ENCODE measurements around the gene RNF19B. TPM values are rescaled to one million over a fixed set of nuclear protein-coding genes. Genes with fewer than 3 reads are reported as not detected.
"Not testable (repeated sequence)": the region's sequence is repeated elsewhere in the genome, so short reads cannot be mapped to it uniquely, and the experiment has no call there.

Gene RNF19B
- total and polyA plus RNA-seq, 2 donors: 11.6 to 12.7 TPM

DNA sequence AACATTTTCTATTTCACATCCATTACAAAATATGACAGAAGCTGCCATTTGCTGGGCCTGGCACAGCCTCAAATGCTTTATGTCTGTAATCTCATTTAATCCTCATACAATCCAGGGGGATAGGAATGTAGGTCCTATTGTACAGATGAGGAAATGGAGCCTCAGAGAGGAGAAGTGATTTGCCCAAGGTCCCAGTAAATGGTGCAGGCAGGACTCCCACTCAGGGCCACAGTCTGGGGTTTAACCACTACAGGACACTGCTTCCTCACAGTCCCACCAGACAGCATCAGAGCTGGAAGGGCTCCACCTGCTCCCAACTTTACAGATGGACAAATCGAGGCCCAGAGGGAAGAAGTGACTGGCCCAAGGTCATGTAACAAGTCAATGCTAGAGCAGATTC is 20.6 kb upstream of the RNF19B start:
- Histone ChIP-seq H3K27me3 (ENCODE audit: control insufficient read depth in 2 of 2, insufficient read depth in 1 of 2, low read length in 1 of 2) (no peaks in the 10 kb centered on the region), H3K27ac (ENCODE audit: low read depth in 1 of 2, low read length in 1 of 2) (no peak overlapping the region), H3K4me3 (ENCODE audit: low read length in 2 of 2) (no peak overlapping the region), H3K4me1 (ENCODE audit: control insufficient read depth in 2 of 2, insufficient read depth in 2 of 2, low read length in 2 of 2) (peaks cover 3 to 34% of the 10 kb centered on the region in 2 donors), H3K36me3 (ENCODE audit: control insufficient read depth in 2 of 2, insufficient read depth in 2 of 2, low read length in 1 of 2) (no peaks in the 10 kb centered on the region), H3K9me3 (ENCODE audit: control insufficient read depth in 2 of 2, insufficient read depth in 1 of 2, low read length in 1 of 2) (no peaks in the 10 kb centered on the region)
- no peak for DNase-seq (ENCODE audit: low read depth in 6 of 9, low spot score in 9 of 9)
- WGBS: 100% methylated on average over 1 of the region's 1 CpG

DNA sequence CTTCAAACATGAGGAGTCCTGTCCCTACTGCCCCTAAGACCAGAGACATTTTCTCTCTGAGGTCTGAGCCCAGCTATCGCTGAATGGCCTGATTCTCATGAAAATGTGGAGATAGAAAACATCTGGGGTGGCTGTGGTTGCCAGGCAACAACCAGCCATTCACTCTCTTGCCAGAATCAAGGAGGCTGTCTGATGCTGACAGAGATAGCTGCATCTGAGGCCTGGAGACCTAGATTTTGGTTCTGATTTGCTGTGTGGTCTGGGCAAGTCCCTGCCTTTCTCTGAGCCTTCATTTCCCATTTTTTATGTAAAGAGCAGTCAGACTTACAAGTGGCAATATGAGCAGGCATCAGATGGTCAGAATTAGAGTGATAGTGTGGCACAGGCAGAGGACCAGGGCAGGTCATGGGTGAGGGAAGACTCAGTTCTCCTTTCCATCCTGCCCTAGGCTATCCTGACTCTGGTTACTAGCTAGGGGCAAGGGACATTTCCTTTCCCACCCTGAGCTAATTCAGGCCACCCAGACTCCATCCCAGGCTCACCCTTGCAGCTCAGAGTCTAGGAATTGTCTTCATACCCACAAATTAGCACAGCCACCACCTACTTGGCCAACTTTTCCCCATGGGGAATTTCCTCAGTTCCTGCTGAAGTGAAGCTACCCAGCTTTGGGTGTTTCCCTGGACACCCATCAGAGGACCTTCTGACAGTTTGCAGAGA is 20.0 kb upstream of the RNF19B start:
- 81% methylated on average over 1 of the region's 1 CpG for WGBS
- Histone ChIP-seq H3K27me3 (ENCODE audit: control insufficient read depth in 2 of 2, insufficient read depth in 1 of 2, low read length in 1 of 2) (no peaks in the 10 kb centered on the region), H3K36me3 (ENCODE audit: control insufficient read depth in 2 of 2, insufficient read depth in 2 of 2, low read length in 1 of 2) (no peaks in the 10 kb centered on the region), H3K27ac (ENCODE audit: low read depth in 1 of 2, low read length in 1 of 2) (peak overlapping the region; percentile 25 to 46), H3K9me3 (ENCODE audit: control insufficient read depth in 2 of 2, insufficient read depth in 1 of 2, low read length in 1 of 2) (no peaks in the 10 kb centered on the region), H3K4me1 (ENCODE audit: control insufficient read depth in 2 of 2, insufficient read depth in 2 of 2, low read length in 2 of 2) (peaks cover 3 to 34% of the 10 kb centered on the region in 2 donors), H3K4me3 (ENCODE audit: low read length in 2 of 2) (no peak overlapping the region)
- peak in 1 of 9 donors; percentile 24 for DNase-seq (ENCODE audit: low read depth in 6 of 9, low spot score in 9 of 9)

DNA sequence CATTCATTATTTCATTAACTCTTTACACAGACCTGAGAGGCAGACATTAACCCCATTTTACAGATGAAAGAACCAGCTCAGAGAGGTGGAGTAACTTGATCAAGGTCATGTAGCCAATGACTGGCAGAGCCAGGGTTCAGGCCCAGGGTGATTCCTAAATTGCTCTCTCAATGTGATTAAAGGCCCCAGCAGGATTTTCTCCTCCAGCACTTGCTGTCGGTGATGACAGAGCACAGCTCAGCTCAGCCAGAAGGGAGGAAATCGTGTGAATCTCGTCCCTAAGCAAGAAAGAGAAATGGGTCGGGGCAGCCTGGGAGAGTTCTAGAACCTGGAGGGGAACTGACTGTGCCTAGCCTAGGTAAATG is 19.5 kb upstream of the RNF19B start:
- Histone ChIP-seq H3K4me1 (ENCODE audit: control insufficient read depth in 2 of 2, insufficient read depth in 2 of 2, low read length in 2 of 2) (peaks cover 3 to 32% of the 10 kb centered on the region in 2 donors), H3K9me3 (ENCODE audit: control insufficient read depth in 2 of 2, insufficient read depth in 1 of 2, low read length in 1 of 2) (no peaks in the 10 kb centered on the region), H3K36me3 (ENCODE audit: control insufficient read depth in 2 of 2, insufficient read depth in 2 of 2, low read length in 1 of 2) (no peaks in the 10 kb centered on the region), H3K4me3 (ENCODE audit: low read length in 2 of 2) (no peak overlapping the region), H3K27me3 (ENCODE audit: control insufficient read depth in 2 of 2, insufficient read depth in 1 of 2, low read length in 1 of 2) (no peaks in the 10 kb centered on the region), H3K27ac (ENCODE audit: low read depth in 1 of 2, low read length in 1 of 2) (peak overlapping the region; percentile 46 to 52)
- 93% methylated on average over 4 of the region's 4 CpGs for WGBS
- no peak for DNase-seq (ENCODE audit: low read depth in 6 of 9, low spot score in 9 of 9)

DNA sequence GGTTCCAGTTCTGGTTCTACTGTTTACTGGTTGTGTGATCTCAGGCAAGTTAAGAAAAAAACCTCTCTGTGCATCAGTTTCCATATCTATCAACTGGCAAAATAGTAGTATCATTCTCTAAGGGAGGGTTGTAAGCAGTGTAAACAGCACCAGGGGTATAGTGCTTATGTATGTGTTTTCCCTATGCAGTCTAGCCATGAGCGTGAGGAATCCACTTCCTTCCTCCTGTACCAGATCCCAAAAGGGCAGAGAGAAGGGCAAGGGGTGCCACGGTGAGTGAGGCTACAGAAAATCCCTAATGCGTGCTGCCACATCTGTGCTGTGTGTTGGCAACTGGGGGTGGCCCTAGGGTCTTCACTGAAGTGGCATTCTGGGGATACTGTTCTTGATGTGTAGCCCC is 18.4 kb upstream of the RNF19B start:
- DNase-seq (ENCODE audit: low read depth in 6 of 9, low spot score in 9 of 9): no peak
- Histone ChIP-seq H3K27me3 (ENCODE audit: control insufficient read depth in 2 of 2, insufficient read depth in 1 of 2, low read length in 1 of 2) (no peaks in the 10 kb centered on the region), H3K36me3 (ENCODE audit: control insufficient read depth in 2 of 2, insufficient read depth in 2 of 2, low read length in 1 of 2) (no peaks in the 10 kb centered on the region), H3K27ac (ENCODE audit: low read depth in 1 of 2, low read length in 1 of 2) (no peak overlapping the region), H3K4me1 (ENCODE audit: control insufficient read depth in 2 of 2, insufficient read depth in 2 of 2, low read length in 2 of 2) (peaks cover 3 to 30% of the 10 kb centered on the region in 2 donors), H3K9me3 (ENCODE audit: control insufficient read depth in 2 of 2, insufficient read depth in 1 of 2, low read length in 1 of 2) (no peaks in the 10 kb centered on the region), H3K4me3 (ENCODE audit: low read length in 2 of 2) (no peak overlapping the region)
- WGBS: 96% methylated on average over 3 of the region's 3 CpGs

DNA sequence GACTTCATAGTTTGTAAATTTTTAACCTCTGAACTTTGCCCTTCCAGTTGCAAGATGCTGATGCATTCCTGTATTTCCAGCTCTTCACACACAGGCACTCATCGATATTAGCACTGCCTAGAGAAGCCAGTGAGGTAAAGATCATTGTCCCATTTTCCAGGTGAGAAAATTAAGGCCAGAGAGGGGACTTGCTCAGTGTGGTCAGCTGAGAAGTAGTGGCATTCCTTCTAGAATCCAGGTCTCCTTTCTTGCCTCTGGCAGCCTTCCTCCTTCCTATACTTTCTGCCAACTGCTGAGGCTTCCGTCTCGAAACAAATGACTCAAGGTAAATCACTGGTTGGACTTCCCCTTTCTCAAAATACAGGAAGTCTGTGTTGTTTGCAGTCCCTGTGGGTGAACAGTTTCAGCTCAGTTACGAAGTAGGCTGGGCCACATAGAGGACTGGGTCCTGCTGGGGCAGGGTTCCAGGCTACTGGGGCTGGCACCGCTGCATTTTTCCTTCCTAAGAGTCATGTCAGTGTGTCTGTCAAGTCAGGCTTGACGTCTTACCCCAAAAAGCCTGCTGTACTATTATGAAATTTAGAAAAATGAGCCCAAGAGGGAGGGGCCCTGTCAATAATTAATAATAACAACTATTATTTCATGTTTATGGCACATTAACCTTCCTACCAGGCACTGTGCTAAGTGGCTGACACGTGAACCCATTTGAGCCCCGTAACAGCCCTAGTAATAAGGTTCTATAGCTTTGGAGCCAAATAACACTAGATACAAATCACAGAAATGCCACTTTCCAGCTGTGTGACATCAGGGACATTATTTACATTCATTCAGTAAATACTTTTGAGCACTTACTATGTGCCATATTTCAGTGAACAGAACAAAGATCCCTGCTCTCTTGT is 16.6 kb upstream of the RNF19B start:
- peak overlapping the region in 1 of 2 donors; percentile 8 for H3K4me3 ChIP-seq (ENCODE audit: low read length in 2 of 2)
- H3K27me3 ChIP-seq (ENCODE audit: control insufficient read depth in 2 of 2, insufficient read depth in 1 of 2, low read length in 1 of 2): no peaks in the 10 kb centered on the region
- H3K27ac ChIP-seq (ENCODE audit: low read depth in 1 of 2, low read length in 1 of 2): peak overlapping the region; percentile 66 to 77
- no peaks in the 10 kb centered on the region for H3K36me3 ChIP-seq (ENCODE audit: control insufficient read depth in 2 of 2, insufficient read depth in 2 of 2, low read length in 1 of 2)
- WGBS: 24% methylated on average over 8 of the region's 8 CpGs
- no peaks in the 10 kb centered on the region for H3K9me3 ChIP-seq (ENCODE audit: control insufficient read depth in 2 of 2, insufficient read depth in 1 of 2, low read length in 1 of 2)
- DNase-seq (ENCODE audit: low read depth in 6 of 9, low spot score in 9 of 9): peak in 4 of 9 donors; percentile 39 to 77 (median 44)
- peaks cover 3 to 30% of the 10 kb centered on the region in 2 donors for H3K4me1 ChIP-seq (ENCODE audit: control insufficient read depth in 2 of 2, insufficient read depth in 2 of 2, low read length in 2 of 2)

DNA sequence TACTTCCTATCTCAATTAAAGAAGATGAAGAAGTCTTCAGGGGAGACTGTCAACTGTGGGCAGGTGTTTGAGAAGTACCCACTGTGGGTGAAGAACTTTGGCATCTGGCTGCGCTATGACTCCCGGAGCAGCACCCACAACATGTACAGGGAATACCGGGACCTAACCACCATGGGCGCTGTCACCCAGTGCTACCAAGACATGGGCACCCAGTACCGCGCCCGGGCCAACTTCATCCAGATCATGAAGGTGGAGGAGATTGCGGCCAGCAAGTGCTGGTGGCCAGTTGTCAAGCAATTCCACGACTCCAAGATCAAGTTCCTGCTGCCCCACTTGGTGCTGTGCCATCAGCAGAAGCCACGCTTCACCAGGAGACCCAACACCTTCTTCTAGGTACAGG is 15.5 kb upstream of the RNF19B start:
- WGBS: 98% methylated on average over 10 of the region's 10 CpGs
- no peak for DNase-seq (ENCODE audit: low read depth in 6 of 9, low spot score in 9 of 9)

DNA sequence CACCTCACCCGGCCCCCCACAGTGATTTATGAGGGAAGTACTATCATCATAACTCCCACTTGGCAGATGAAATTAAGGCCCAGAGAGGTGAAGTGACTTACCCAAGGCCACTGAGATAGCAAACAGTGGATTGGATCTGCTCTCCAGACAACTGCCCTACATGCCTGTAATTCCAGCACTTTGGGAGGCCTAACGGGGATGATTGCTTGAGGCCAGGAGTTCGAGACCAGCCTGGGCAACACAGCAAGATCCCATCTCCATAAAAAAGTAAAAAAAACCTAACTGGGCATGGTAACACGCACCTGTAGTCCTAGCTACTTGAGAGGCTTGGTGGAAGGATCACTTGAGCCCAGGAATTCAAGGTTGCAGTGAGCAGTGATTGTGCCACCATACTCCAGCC is 14.2 kb upstream of the RNF19B start:
- Histone ChIP-seq H3K4me1 (ENCODE audit: control insufficient read depth in 2 of 2, insufficient read depth in 2 of 2, low read length in 2 of 2) (peaks cover 0 to 15% of the 10 kb centered on the region in 2 donors), H3K36me3 (ENCODE audit: control insufficient read depth in 2 of 2, insufficient read depth in 2 of 2, low read length in 1 of 2) (no peaks in the 10 kb centered on the region), H3K27ac (ENCODE audit: low read depth in 1 of 2, low read length in 1 of 2) (no peak overlapping the region), H3K9me3 (ENCODE audit: control insufficient read depth in 2 of 2, insufficient read depth in 1 of 2, low read length in 1 of 2) (no peaks in the 10 kb centered on the region), H3K27me3 (ENCODE audit: control insufficient read depth in 2 of 2, insufficient read depth in 1 of 2, low read length in 1 of 2) (no peaks in the 10 kb centered on the region), H3K4me3 (ENCODE audit: low read length in 2 of 2) (no peak overlapping the region)
- 97% methylated on average over 4 of the region's 4 CpGs for WGBS
- DNase-seq (ENCODE audit: low read depth in 6 of 9, low spot score in 9 of 9): no peak

More for the DNA sequence above, 15.5 kb upstream of the RNF19B start:
- Histone ChIP-seq H3K4me1 (ENCODE audit: control insufficient read depth in 2 of 2, insufficient read depth in 2 of 2, low read length in 2 of 2) (peaks cover 3 to 27% of the 10 kb centered on the region in 2 donors), H3K36me3 (ENCODE audit: control insufficient read depth in 2 of 2, insufficient read depth in 2 of 2, low read length in 1 of 2) (no peaks in the 10 kb centered on the region), H3K9me3 (ENCODE audit: control insufficient read depth in 2 of 2, insufficient read depth in 1 of 2, low read length in 1 of 2) (no peaks in the 10 kb centered on the region), H3K27me3 (ENCODE audit: control insufficient read depth in 2 of 2, insufficient read depth in 1 of 2, low read length in 1 of 2) (no peaks in the 10 kb centered on the region), H3K27ac (ENCODE audit: low read depth in 1 of 2, low read length in 1 of 2) (no peak overlapping the region), H3K4me3 (ENCODE audit: low read length in 2 of 2) (no peak overlapping the region)

DNA sequence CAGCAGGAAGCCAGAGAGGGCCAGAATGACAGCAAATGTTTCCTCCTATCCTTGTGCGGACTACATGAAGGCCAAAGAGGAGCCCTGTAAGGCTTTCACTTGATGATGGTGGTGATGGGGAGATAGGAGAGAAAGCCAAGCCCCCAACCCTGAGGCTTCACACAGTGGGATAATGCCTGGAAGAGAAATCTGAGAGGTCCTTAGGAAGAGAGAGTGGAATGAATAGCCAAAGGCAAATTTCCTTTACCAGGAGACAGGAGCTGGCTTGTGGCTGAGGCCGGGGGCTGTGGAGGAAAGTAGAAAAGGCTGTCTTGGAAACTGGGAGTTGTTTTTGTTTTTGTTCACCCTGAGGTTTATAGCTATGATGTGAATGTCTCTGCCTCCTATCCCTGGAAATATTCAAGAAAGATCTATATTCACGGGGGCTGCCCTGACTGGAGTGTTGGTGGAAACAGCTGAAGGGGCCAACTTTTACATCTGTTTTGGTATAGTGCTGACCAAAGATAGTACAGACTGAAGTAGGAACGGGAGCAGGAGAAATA is 13.0 kb upstream of the RNF19B start:
- no peak overlapping the region for H3K4me3 ChIP-seq (ENCODE audit: low read length in 2 of 2)
- peaks cover 0 to 15% of the 10 kb centered on the region in 2 donors for H3K4me1 ChIP-seq (ENCODE audit: control insufficient read depth in 2 of 2, insufficient read depth in 2 of 2, low read length in 2 of 2)
- H3K36me3 ChIP-seq (ENCODE audit: control insufficient read depth in 2 of 2, insufficient read depth in 2 of 2, low read length in 1 of 2): no peaks in the 10 kb centered on the region
- H3K27ac ChIP-seq (ENCODE audit: low read depth in 1 of 2, low read length in 1 of 2): no peak overlapping the region
- H3K9me3 ChIP-seq (ENCODE audit: control insufficient read depth in 2 of 2, insufficient read depth in 1 of 2, low read length in 1 of 2): peaks cover 0 to 3% of the 10 kb centered on the region in 2 donors
- 93% methylated on average over 4 of the region's 4 CpGs for WGBS
- H3K27me3 ChIP-seq (ENCODE audit: control insufficient read depth in 2 of 2, insufficient read depth in 1 of 2, low read length in 1 of 2): peaks cover 6 to 7% of the 10 kb centered on the region in 2 donors
- DNase-seq (ENCODE audit: low read depth in 6 of 9, low spot score in 9 of 9): no peak

DNA sequence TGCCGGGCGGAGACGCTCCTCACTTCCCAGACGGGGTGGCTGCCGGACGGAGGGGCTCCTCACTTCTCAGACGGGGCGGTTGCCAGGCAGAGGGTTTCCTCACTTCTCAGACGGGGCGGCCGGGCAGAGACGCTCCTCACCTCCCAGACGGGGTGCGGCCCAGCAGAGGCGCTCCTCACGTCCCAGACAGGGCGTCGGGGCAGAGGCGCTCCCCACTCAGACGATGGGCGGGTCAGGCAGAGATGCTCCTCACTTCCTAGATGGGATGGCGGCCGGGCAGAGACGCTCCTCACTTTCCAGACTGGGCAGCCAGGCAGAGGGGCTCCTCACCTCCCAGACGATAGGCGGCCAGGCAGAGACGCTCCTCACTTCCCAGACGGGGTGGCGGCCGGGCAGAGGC is 10.4 kb upstream of the RNF19B start:
- 97% methylated on average over 22 of the region's 30 CpGs for WGBS
- H3K4me3 ChIP-seq (ENCODE audit: low read length in 2 of 2); H3K36me3 ChIP-seq (ENCODE audit: control insufficient read depth in 2 of 2, insufficient read depth in 2 of 2, low read length in 1 of 2); H3K27ac ChIP-seq (ENCODE audit: low read depth in 1 of 2, low read length in 1 of 2); DNase-seq (ENCODE audit: low read depth in 6 of 9, low spot score in 9 of 9); H3K4me1 ChIP-seq (ENCODE audit: control insufficient read depth in 2 of 2, insufficient read depth in 2 of 2, low read length in 2 of 2); H3K9me3 ChIP-seq (ENCODE audit: control insufficient read depth in 2 of 2, insufficient read depth in 1 of 2, low read length in 1 of 2): not testable (repeated sequence)
- H3K27me3 ChIP-seq (ENCODE audit: control insufficient read depth in 2 of 2, insufficient read depth in 1 of 2, low read length in 1 of 2): peaks cover 14 to 28% of the 10 kb centered on the region in 2 donors

Data from thymus (tissue), 11 donors.